ENCODE results near the gene TSNAX.
"Not testable (repeated sequence)": the region's sequence is repeated elsewhere in the genome, so short reads cannot be mapped to it uniquely, and the experiment has no call there.

Gene TSNAX, protein sequence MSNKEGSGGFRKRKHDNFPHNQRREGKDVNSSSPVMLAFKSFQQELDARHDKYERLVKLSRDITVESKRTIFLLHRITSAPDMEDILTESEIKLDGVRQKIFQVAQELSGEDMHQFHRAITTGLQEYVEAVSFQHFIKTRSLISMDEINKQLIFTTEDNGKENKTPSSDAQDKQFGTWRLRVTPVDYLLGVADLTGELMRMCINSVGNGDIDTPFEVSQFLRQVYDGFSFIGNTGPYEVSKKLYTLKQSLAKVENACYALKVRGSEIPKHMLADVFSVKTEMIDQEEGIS

DNA sequence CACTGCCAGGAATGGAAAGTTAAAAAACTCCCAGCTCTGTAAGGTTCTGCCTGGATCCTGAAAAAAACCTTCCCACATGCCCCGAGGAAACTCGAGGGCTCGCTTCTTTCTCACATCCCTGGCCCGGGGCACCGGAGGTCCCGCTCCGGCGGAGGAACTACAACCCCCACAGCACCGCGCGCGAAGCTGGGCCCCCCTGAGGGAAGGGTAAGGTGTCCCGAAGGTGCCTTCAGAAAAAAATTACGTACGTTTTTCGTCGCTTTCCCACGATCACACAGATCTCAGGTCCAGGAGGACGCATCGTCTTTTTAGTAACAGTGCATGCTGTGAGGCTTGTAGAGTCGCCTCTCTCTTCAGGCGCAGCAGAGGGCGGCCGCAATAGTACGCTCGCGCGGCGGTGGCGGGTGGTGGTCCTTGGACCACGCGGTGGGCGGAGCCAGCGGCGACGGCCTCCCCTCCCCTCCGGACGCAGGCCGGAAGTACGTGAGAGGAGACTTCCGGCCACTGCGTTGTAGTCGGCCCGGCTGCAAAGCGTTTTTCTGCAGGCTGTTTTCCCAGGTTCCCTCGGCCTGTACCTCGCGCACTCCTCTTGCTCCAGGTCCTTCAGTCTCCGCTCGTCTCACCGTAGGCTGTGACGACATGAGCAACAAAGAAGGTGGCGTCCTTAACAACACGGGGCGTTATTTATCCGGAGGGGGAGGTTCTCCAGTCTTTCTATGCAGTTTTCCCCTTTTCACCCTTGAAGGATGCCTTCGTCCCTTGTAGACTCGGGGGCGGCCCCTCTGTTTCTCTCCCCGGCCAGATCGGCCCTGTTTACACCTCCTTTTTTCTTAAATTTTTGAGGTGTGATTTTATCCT, at the start of gene TSNAX:
Gene TSNAX (plus strand): TSS at position 498 of the 858 bp plus-strand sequence. CDS start 142 bp downstream, at position 640.
- peak; percentile 70 for DNase-seq

DNA sequence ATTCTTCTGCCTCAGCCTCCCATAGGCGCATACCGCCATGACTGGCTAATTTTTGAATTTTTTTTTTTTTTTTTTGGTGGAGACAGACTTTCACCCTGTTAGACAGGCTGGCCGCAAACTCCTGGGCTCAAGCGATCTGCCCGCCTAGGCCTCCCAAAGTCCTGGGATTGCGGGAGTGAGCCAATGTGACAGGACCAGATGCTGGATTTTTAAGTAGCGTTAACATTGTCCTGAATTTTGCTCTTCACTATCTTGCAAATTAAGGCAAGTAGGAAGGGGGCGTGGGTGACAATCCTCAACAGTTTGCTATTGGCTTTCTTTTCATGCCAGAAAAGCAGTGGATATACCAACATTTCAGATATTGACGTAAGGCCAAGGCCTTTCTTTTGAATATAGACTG, 49.7 kb upstream of the TSNAX start:
- DNase-seq, result no peak

DNA sequence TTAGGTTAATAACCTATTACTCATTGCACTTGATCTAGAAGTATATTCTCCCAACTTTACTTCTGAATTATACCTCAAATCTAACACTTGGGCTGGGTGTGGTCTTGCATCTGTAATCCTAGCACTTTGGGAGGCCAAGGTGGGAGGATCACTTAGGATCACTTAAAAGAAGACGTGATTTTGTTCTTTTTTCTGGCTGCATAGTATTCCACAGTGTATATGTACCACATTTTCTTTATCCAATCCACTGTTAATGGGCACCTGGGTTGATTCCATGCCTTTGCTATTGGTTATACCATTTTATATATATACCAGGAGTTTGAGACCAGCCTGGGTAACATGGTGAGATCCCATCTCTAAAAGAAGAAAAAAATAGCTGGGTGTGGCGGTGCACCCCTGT, 48.5 kb upstream of the TSNAX start:
- no peak for DNase-seq

DNA sequence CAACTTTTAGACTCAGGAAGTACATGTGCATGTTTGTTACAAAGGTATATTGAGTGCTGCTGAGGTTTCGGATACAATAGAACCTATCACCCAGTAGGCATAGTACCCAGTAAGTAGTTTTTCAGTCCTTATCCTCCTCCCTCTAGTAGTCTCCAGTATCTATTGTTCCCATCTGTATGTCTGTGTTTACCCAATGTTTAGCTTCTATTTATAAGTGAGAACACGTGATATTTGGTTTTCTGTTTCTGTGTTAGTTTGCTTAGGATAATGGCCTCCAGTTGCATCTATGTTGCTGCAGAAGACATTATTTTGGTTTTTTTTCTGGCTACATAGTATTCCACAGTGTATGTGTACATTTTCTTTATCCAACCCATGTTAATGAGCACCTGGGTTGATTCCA, 47.2 kb upstream of the TSNAX start:
- no peak for DNase-seq

DNA sequence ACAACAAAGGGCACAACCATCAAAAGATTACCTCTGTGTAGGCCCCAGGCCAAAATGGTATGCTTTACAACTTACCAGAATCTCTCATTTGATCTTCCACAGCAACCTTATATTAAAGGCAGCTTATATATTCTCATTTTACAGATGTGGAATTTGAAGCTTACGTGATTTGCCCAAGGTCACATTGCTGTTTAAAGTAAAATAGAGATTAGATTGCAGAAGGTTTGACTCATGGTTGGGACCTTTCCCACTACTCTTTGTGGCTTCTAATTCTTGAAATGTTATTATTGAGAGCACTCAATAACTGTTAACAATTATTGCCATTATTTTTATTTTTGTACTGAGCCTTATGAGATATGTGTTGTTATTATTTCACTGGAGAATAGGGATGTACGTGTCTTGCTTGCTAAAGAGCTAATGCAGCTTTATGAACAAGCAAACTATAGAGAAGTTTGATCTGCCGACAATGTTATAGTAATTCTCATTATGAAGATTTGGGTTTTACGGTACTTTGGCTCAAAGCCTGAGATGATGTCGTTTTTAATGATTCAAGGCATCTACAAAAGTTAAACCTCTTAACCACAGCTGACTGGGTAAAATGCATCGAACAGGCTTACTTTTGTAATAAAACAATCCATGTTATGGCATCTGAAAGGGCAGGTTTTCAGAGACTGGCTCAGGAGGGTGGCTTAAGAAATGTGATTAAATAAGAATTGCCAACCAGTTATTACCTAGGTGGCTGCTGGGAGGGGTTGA, 43.3 kb upstream of the TSNAX start:
- DNase-seq, result no peak

DNA sequence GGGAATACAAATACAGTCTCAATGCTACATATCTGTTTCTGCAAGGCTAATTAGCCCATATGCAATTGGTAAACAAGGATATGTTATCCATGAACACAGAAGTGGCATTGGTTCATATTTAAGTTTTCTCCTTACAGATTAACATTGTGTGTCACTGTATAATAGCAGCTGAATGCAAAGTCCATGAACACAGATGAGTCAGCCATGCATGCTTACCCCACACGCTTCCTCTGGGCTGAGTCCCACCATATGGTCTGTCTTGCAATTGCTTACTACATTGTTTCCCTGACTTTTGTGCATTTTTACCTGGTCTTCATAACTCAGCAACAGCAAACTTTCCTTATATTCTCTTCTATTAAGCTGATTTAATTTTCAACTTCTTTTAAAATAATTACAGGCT, 41.5 kb upstream of the TSNAX start:
- no peak for DNase-seq

DNA sequence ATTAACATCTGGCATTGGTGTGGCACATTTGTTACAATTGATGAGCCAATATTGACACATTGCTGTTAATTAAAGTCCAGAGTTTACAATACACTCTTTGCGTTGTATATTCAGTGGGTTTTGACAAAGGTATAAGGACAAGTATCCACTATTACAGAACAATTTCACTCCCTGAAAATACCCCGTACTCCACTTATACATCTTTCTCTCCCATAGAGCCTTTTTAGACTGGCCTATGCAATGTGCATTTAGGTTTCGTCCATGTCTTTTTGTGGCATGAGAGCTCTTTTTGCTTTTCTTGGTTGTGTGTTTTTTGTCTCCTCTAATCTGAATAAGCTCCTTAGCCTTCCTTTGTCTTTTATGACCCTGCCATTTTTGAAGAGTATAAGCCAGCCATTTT, 40.6 kb upstream of the TSNAX start:
- DNase-seq, result no peak

DNA sequence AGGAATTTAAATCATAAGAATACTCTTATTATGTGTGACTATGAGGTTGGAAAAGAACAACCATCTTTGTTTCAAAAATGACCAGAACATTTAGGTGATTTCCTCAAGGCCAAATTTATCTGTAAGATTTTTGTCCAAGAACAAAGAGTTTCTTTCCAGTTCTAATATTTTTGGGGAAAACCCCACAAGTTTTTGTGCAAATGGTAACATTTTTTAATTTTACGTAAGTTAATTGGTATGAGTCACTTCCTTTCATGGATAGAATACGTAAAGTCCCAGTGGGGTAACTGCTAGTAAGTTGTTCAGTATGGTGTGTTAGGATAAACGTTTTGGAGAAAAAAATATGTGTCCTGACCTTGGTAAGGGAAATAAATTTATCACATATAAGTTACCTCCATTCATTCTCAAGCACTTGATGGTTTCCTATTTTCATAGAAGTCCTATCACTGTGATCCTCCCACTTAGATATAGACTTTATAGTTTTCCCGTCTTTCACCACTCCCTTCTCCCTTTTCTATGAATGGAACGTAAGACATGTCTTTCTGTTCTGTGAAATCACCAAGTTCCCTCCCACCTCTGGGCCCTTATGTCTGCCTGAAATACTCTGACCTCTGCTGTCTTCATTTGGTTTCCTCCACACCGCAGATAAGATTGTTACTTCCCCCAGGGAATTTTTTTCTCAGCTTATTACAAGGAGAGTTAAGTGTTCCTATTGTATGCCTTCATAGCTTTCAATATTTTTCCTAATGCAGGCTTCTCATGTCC, 34.9 kb upstream of the TSNAX start:
- no peak for DNase-seq

DNA sequence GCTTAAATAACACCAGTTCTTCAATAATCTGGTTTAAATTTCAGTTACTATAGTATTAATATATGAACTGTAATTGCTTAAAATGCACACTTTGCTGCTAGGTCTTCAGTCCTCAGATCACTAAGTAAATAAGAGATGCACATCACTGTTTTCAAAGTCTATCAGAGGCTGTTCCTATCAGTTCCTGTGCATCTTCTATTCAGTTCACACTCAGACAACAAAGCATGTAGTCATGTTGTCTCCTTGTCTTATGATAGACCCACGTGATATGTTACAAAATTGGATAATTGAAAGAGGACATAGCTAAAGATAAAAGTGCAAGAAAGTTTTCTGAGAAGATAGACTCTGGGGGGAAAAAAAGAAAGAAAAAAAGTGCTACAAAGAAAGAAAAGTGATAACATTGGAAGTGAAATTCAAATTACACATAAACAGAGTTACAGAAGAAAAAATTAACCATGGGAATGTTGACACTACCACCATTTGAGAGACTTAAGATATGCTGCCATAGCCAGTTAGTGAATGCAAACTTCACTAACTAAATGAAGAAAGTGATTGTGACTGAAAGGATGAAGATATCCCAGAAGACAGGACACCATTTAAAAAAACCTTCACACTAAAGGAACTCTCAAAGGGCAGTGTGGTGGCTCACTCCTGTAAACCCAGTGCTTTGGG, 33.9 kb upstream of the TSNAX start:
- DNase-seq, result no peak

DNA sequence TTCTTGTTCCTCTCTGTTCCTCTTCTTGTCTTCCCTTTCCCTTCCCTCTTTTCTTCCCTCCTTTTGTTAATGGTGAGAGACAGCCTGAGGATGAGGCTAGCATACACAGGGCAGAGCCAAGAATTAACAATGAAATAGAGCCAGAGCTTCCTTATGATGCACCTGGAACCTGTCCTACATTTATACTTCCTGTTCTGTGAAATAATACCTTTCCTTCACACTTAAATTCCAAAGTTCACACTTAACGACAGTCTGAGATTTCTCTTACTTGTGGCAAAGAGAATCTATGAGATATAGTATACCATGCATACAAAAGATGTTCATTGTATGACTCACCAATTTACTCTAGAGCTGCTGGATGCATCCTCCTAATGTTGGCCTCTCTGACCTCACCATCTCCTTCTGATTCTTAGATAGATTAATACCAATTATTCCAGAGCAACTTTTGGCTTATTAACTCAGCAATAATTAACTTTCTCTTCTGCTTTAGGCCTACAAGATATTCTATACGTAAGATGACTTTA, 30.8 kb upstream of the TSNAX start:
- no peak for DNase-seq

DNA sequence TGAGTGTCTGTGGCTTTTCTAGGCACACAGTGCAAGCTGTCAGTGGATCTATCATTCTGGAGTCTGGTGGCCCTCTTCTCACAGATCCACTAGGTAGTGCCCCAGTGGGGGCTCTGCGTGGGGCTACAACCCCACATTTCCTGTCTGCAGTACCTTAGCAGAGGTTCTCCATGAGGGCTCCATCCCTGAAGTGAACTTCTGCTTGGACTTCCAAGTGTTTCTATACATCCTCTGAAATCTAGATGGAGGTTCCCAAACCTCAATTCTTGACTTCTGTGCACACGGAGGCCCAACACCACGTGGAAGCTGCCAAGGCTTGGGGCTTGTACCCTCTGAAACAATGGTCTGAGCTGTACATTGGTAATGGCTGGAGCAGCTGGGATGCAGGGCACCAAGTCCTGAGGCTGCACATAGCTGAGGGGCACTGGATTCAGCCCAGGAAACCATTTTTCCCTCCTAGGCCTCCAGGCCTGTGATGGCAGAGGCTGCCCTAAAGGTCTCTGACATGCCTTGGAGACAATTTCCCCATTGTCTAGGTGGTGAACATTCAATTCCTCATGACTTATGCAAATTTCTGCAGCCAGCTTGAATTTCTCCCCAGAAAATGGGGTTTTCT, 29.2 kb upstream of the TSNAX start:
- no peak for DNase-seq

DNA sequence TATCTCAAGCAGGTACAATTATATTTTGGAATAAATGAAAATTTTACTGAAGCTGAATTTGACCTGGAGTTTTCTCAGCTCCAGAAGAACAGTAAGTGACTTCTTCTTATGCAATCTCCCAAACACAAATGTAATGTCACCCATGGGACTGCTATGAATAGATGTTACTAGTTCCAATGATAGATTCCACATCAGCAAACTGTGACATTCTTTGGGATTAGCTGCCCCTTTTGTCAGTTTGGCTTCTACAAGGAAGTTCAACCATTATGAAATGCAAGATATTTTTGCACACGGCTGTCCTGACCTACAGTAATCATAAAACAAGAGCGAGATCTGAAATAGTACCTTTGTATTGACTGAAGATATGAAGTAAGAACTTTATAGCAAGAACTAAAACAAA, 27.8 kb upstream of the TSNAX start:
- no peak for DNase-seq

DNA sequence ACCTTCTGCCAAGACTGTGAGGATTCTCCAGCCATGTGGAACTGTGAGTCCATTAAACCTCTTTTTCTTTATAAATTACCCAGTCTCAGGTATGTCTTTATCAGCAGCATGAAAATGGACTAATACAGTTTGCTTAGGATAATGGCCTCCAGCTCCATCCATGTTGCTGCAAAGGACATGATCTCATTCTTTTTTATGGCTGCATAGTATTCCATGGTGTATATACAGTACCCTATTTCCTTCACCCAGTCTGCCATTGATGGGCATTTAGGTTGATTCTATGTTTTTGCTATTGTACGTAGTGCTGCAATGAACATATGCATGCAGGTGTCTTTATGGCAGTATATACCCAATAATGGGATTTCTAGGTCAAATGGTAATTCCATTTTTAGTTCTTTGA, 25.3 kb upstream of the TSNAX start:
- DNase-seq, result not testable (repeated sequence)

DNA sequence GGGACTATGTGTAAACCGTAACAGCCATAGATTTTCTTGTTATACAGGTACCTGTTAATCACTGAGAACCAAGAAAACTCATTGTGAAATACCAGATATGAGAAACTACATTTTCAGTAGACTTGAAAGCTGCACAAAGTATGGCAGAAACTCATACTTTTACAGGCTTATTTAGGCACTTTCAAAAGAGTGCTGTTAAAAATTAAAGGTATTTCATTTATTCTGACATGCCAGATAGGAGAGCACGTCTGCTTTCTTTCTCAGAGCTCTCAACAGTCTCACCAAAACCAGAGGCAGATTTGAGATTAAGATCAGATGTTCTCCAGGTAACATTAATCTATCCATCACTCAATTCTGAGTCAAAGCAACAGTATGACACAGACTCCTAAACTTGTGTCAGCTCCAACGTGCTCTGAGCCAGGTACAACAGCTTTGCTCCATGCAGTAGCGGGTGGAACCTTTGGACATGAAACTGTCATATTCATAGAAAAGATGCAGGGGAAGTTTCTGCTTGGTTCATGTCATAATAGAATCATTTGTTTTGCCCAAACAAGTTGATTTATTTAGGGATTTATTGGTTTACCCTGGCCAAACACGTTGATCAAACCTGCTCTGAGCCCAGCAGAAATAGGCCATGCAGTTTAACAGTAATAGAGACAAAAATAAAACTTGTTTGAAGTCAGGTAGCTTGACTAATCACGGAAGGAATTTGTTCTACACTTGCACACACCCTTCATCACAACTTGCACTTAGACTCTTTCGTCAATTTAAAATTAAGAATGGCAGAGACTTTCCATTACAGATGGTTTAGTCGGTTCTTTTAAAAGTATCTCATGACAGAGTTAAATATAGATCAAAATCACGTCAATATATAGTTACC, 20.8 kb upstream of the TSNAX start:
- DNase-seq, result no peak

DNA sequence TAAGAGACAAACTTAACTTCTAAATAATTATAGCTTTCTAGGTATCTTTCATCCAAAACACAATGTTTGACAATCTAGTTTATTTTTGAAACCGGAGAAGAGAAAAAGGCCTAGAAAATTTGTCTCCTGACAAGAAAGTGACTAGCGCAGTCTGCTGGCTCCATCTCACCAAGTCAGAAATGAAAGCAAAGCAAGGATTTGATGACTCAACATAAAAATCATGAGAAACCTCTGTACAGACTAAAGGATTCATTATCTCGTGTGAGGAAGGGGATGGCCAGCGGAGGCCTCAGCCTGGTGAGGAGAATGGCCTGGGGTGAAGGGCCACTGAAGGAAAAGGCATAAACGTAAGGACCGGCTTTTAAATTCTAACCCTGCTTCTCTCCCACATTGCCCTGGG, 20.0 kb upstream of the TSNAX start:
- no peak for DNase-seq

DNA sequence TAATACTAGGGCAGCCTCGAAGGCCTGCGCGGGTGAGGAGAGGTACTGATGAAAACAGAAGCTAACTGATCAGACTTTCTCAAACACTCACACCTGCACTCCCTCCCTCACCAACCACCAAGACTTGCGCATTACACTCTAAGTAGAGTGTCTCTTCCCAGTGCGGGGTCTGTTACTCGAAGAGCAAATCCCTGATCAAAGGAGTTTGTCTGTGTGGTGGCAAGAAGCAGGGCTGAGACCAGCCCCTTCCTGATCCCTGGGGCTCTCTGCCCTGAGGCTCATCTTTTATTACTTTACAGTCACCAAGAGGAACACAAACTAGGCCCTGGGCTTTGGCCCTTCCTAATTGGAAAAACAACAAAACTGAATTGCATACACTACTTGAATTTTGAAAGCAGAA, 19.5 kb upstream of the TSNAX start:
- DNase-seq, result no peak

DNA sequence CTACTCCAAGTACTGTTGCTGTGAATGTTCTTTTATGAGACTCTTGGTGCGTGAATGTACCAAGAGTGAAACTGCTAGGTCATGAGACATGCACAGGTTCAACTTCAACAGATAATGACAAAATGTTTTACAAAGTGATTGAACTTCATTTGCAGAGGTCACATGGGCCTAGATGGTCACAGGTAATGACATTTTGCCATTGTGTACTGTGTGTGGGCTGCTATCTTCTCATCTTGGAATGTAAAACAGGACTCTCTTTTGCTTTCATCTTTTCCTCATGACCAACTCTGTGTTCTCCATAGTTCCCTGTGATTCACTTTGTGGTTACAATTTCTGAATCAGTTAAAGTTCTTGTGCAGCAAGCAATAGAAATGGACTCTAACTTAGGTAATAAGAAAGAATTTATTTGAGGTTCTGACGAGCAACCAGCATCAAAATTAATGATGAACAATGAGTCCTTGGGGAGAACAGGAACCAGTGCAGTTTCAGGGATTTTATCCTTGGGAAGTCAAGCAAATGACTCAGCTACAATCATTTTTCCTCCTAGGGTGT, 16.2 kb upstream of the TSNAX start:
- DNase-seq, result no peak

DNA sequence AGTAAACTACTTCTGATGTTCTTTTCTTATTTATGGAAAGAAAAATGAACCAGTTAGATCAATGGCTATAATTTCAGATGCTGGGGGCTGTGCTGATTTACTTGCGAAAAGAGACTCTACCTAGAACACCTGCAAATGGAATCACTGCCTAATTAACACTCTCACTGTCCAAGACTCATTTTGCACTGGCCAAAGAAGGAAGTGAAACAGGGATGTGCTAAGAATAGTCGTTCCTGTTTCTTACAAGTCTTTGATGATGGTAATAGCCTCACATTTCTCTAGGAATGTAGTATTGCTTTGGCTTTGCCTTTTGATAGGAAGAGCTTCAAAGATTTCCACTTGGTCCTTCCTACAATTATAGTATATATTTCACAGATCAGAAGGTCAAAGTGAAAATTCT, 12.7 kb upstream of the TSNAX start:
- no peak for DNase-seq

DNA sequence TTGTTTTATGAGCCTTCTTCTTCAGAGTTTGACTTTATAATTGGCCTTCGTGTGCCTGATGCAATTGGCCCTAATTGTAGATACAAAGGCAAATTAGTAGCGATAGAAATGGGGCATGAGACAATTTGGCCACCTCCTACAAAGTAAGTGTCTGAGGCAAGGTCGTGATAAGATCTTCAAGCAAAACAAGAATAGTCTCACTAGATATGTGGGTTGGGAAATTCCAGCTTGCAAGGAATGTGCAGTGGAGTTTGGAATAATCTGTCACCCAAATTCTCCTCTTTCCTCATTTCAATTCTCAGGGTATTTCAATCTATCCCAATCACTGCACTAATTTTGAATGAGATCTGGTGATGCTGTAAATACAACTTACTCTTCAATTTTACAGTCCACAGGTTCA, 11.4 kb upstream of the TSNAX start:
- DNase-seq, result no peak

DNA sequence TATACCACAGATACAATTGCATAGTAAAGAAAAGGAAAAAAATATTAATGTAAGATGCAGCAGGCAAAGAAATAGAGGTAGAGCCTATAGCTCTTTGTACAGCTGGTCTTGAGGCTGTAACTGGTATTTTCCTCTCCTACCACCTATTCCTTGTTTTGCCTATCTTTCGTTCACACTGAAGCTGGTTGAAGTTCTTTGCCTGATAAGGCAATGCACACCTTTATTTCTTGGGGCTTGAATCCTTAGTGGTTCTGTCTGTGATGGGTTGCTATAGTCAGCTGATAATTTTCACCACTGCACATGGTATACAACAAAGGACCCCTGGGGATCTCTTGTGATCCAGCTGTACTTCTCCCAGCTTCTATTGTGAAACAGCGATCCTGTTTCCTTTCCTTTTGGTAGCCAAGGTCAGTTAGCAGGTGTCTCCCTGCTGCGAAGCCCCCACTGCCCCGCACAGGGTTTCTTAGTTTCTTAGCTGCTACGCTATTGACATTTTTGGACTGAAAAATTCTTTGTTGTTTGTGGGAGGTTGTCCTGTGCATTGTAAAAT, 9.9 kb upstream of the TSNAX start:
- no peak for DNase-seq

All from NCI-H2029 treated with DMSO at 0.1 percent for 48 hours (cell line).